ENCODE measurements around the gene RAB40C. TPM values are rescaled to one million over a fixed set of nuclear protein-coding genes. Genes with fewer than 3 reads are reported as not detected.

RAB40C gene
- total RNA-seq, 2 experiments from 2014 or later = 6.3 to 7.3 TPM

Small RNAs within 50 kb of the gene (microRNA-seq; reads per million reads assigned to microRNA genes)
- 89.4 reads per million, percentile 57 among the genes with 10 or more reads in this experiment for gene MIR3176 (ENCODE audit: borderline microRNAs expressed, borderline replicate concordance)

Other genes starting within 250 kb of the RAB40C start
- 10 to 100 TPM; 17.5 to 17.9 TPM for gene AXIN1, start 237.3 kb upstream of the RAB40C start, total RNA-seq
- 10 to 100 TPM; 68.3 to 74.0 TPM for gene MRPL28, start 219.5 kb upstream of the RAB40C start, total RNA-seq
- 10 to 100 TPM; 19.9 to 20.9 TPM for gene PGAP6, start 208.1 kb upstream of the RAB40C start, total RNA-seq
- gene NME4, start 192.9 kb upstream of the RAB40C start, total RNA-seq = 10 to 100 TPM; 86.7 to 87.0 TPM
- gene DECR2, start 188.2 kb upstream of the RAB40C start, total RNA-seq = 1 to 10 TPM; 8.9 to 9.6 TPM
- gene RAB11FIP3, start 164.4 kb upstream of the RAB40C start, total RNA-seq = 10 to 100 TPM; 15.8 to 18.2 TPM
- gene CAPN15, start 62.4 kb upstream of the RAB40C start, total RNA-seq = 10 to 100 TPM; 54.4 to 56.9 TPM
- not detected for gene PRR35, start 29.7 kb upstream of the RAB40C start, total RNA-seq
- under 1 TPM; 0.60 to 0.67 TPM for gene NHLRC4, start 23.1 kb upstream of the RAB40C start, total RNA-seq
- gene PIGQ, start 20.1 kb upstream of the RAB40C start, total RNA-seq = 10 to 100 TPM; 18.6 to 19.2 TPM
- gene WFIKKN1, start 40.9 kb downstream of the RAB40C start, total RNA-seq = under 1 TPM; 0.10 to 0.25 TPM
- gene METTL26, start 46.2 kb downstream of the RAB40C start, total RNA-seq = 100 to 1,000 TPM; 121 to 122 TPM
- 10 to 100 TPM; 31.5 to 35.2 TPM for gene MCRIP2, start 51.8 kb downstream of the RAB40C start, total RNA-seq
- 10 to 100 TPM; 65.9 to 66.9 TPM for gene WDR90, start 59.3 kb downstream of the RAB40C start, total RNA-seq
- gene RHOT2, start 78.1 kb downstream of the RAB40C start, total RNA-seq = 10 to 100 TPM; 81.9 to 84.0 TPM
- gene RHBDL1, start 85.6 kb downstream of the RAB40C start, total RNA-seq = under 1 TPM; 0.60 to 0.94 TPM
- gene STUB1, start 90.3 kb downstream of the RAB40C start, total RNA-seq = 10 to 100 TPM; 40.3 to 44.1 TPM
- 10 to 100 TPM; 18.2 to 20.5 TPM for gene JMJD8, start 94.3 kb downstream of the RAB40C start, total RNA-seq
- gene WDR24, start 100.3 kb downstream of the RAB40C start, total RNA-seq = 10 to 100 TPM; 17.4 to 17.7 TPM
- 1 to 10 TPM; 3.7 to 5.7 TPM for gene FBXL16, start 115.7 kb downstream of the RAB40C start, total RNA-seq
- gene METRN, start 125.1 kb downstream of the RAB40C start, total RNA-seq = 10 to 100 TPM in 1 of 2 experiments, 1 to 10 TPM in 1; 8.2 to 11.0 TPM
- gene ANTKMT, start 131.1 kb downstream of the RAB40C start, total RNA-seq = 10 to 100 TPM; 21.5 to 24.3 TPM
- 1 to 10 TPM; 1.2 to 1.3 TPM for gene CCDC78, start 136.4 kb downstream of the RAB40C start, total RNA-seq
- gene HAGHL, start 137.0 kb downstream of the RAB40C start, total RNA-seq = 1 to 10 TPM; 6.5 to 7.7 TPM
- 10 to 100 TPM; 32.7 to 34.3 TPM for gene CIAO3, start 150.9 kb downstream of the RAB40C start, total RNA-seq
- not detected for gene MSLN, start 170.7 kb downstream of the RAB40C start, total RNA-seq
- 1 to 10 TPM; 6.8 to 7.2 TPM for gene RPUSD1, start 198.3 kb downstream of the RAB40C start, total RNA-seq
- gene CHTF18, start 198.6 kb downstream of the RAB40C start, total RNA-seq = 100 to 1,000 TPM; 126 to 127 TPM
- gene GNG13, start 210.7 kb downstream of the RAB40C start, total RNA-seq = not detected